PC-9 (cell line): Measurements from ENCODE around the gene RAX. TPM values are rescaled to one million over a fixed set of nuclear protein-coding genes. Genes with fewer than 3 reads are reported as not detected.

Source experiments
- BruUV-seq: library from RNA; stranded (reverse); fragments of 400-500 nt; replicated peaks from 2 replicates; lab custom pipeline; 2021; lab: Mats Ljungman, UMichigan
- CTCF ChIA-PET: fragments of 300-600 bp; sonication (Branson Sonifier 250); formaldehyde crosslinking; loops from one replicate; lab custom pipeline; 2022; ENCODE audit warnings: antibody characterized with exemption; lab: Charles Lee
- POLR2A ChIA-PET: fragments of 300-600 bp; sonication (Branson Sonifier 250); formaldehyde crosslinking; loops from one replicate; lab custom pipeline; 2022; ENCODE audit warnings: antibody characterized with exemption; ENCODE audit not compliant: unreplicated experiment; lab: Charles Lee
- DNase-seq, 2 experiments: peaks; one replicate each; pipeline versions ENCODE4 v3.0.0 to v3.0.0-alpha.2; 2015 to 2022; ENCODE audit warnings: mixed read lengths in 1 of 2
- H2AFZ ChIP-seq: fragments of 200-600 bp; sonication (generic); 2 replicates; pipeline ENCODE4 v1.8.1; 2017; ENCODE audit warnings: antibody characterized with exemption
- H3F3A ChIP-seq: fragments of 200-600 bp; sonication (generic); 2 replicates; pipeline ENCODE4 v1.8.1; 2017; ENCODE audit warnings: antibody characterized with exemption, mild to moderate bottlenecking, low read depth; ENCODE audit not compliant: insufficient read depth
- H3K27ac ChIP-seq: fragments of 200-600 bp; sonication (generic); 2 replicates; pipeline ENCODE4 v1.6.1; 2016; ENCODE audit warnings: mixed run types
- H3K27me3 ChIP-seq: fragments of 200-600 bp; sonication (generic); 2 replicates; pipeline ENCODE4 v1.6.1; 2016; ENCODE audit warnings: low read depth, mixed run types; ENCODE audit not compliant: insufficient read depth
- H3K36me3 ChIP-seq: fragments of 200-600 bp; sonication (generic); 2 replicates; pipeline ENCODE4 v1.6.1; 2016; ENCODE audit warnings: low read depth, mixed run types
- H3K4me1 ChIP-seq: fragments of 200-600 bp; sonication (generic); replicated peaks from 2 replicates; pipeline ENCODE4 v1.6.1; 2016; ENCODE audit warnings: mixed run types; ENCODE audit not compliant: insufficient read depth
- H3K4me2 ChIP-seq: fragments of 200-600 bp; sonication (generic); 2 replicates; pipeline ENCODE4 v1.6.1; 2017; ENCODE audit warnings: mixed run types
- H3K4me3 ChIP-seq: fragments of 200-600 bp; sonication (generic); 2 replicates; pipeline ENCODE4 v1.6.1; 2016; ENCODE audit warnings: mixed run types
- H3K79me2 ChIP-seq: fragments of 200-600 bp; sonication (generic); 2 replicates; pipeline ENCODE4 v1.6.1; 2017; ENCODE audit warnings: low read depth, mixed run types
- H3K9me2 ChIP-seq: fragments of 200-600 bp; sonication (generic); 2 replicates; pipeline ENCODE4 v1.8.1; 2017; ENCODE audit warnings: mild to moderate bottlenecking; ENCODE audit not compliant: insufficient read depth
- H3K9me3 ChIP-seq: fragments of 200-600 bp; sonication (generic); 2 replicates; pipeline ENCODE4 v1.8.1; 2016; ENCODE audit warnings: low read depth; ENCODE audit not compliant: insufficient read depth
- H4K20me1 ChIP-seq: fragments of 200-600 bp; sonication (generic); 2 replicates; pipeline ENCODE4 v1.8.1; 2017; ENCODE audit not compliant: insufficient read depth
- CTCF ChIP-seq: fragments of 200-600 bp; sonication (generic); conservative IDR thresholded peaks from 2 replicates; pipeline ENCODE4 v1.6.1; 2017; ENCODE audit warnings: mixed run types, antibody characterized with exemption, mild to moderate bottlenecking, moderate library complexity
- EZH2 ChIP-seq: fragments of 200-600 bp; sonication (generic); IDR thresholded peaks from 2 replicates; pipeline ENCODE4 v1.8.0; 2017; ENCODE audit warnings: antibody characterized with exemption, low read depth
- intact Hi-C: fragments of 100-400 bp; cut with micrococcal nuclease; formaldehyde crosslinking; loops from one replicate; pipeline ENCODE4 v1.10.0; 2022; ENCODE audit not compliant: unreplicated experiment
- total RNA-seq: library from RNA; stranded (reverse); gene quantifications from 2 replicates; pipeline ENCODE4 v1.2.3, GENCODE V29; 2021

RAX gene
- total RNA-seq, 1 experiment from 2014 or later = not detected

- peak overlapping the region; percentile 29; the same call in 1 of the 2 replicates for H2AFZ ChIP-seq
- no peaks in the 10 kb centered on the region for H3K36me3 ChIP-seq
- no peak overlapping the region for H3K27ac ChIP-seq
- H3K4me3 ChIP-seq = no peak overlapping the region
- H4K20me1 ChIP-seq = no peaks in the 10 kb centered on the region
- no peak overlapping the region for H3K4me2 ChIP-seq
- H3K9me3 ChIP-seq = no peaks in the 10 kb centered on the region
- H3K27me3 ChIP-seq = no peaks in the 10 kb centered on the region
- H3K9me2 ChIP-seq = no peaks in the 10 kb centered on the region; the same call in 1 of the 2 replicates
- H3K4me1 ChIP-seq = no peaks in the 10 kb centered on the region
- CTCF ChIA-PET = no interaction called here
- BruUV-seq = no TSS peak
- TF ChIP-seq EZH2 (no peak), CTCF (no peak)
- no peak for DNase-seq
- no peaks in the 10 kb centered on the region for H3K79me2 ChIP-seq
- intact Hi-C loops = no loop called here
- H3F3A ChIP-seq = no peaks in the 10 kb centered on the region
- POLR2A ChIA-PET = no interaction called here
Observed at GRCh38 chr18:59293317-59293716, 20.1 kb upstream of the RAX start.

- ChIA-PET POLR2A (no interaction called here), CTCF (no interaction called here)
- Histone ChIP-seq H3K4me1 (no peaks in the 10 kb centered on the region), H3K79me2 (no peaks in the 10 kb centered on the region), H3K27me3 (no peaks in the 10 kb centered on the region), H3K4me3 (no peak overlapping the region), H4K20me1 (no peaks in the 10 kb centered on the region), H3F3A (no peaks in the 10 kb centered on the region), H3K27ac (no peak overlapping the region), H3K9me3 (no peaks in the 10 kb centered on the region), H3K4me2 (no peak overlapping the region), H3K9me2 (no peaks in the 10 kb centered on the region; the same call in 1 of the 2 replicates), H3K36me3 (no peaks in the 10 kb centered on the region), H2AFZ (no peak overlapping the region)
- intact Hi-C loops = no loop called here
- BruUV-seq = no TSS peak
- DNase-seq = no peak
- TF ChIP-seq CTCF (no peak), EZH2 (no peak)
Observed at GRCh38 chr18:59286341-59286740, 13.1 kb upstream of the RAX start.

- no peak for DNase-seq
- Histone ChIP-seq H3K9me3 (no peaks in the 10 kb centered on the region), H4K20me1 (no peaks in the 10 kb centered on the region), H3K27ac (no peak overlapping the region), H3F3A (no peaks in the 10 kb centered on the region), H3K4me1 (no peaks in the 10 kb centered on the region), H3K79me2 (no peaks in the 10 kb centered on the region), H3K36me3 (no peaks in the 10 kb centered on the region), H3K4me2 (no peak overlapping the region), H2AFZ (no peak overlapping the region), H3K27me3 (no peaks in the 10 kb centered on the region), H3K9me2 (no peaks in the 10 kb centered on the region), H3K4me3 (no peak overlapping the region)
- BruUV-seq = no TSS peak
- POLR2A ChIA-PET = interaction anchor here (0.7 kb wide), 1 partner anchor 90 kb away, joined by 3 read pairs; no protein-coding TSS in a partner anchor
- TF ChIP-seq CTCF = no peak
- no peak for TF ChIP-seq EZH2
- intact Hi-C loops = no loop called here
- CTCF ChIA-PET = no interaction called here
Observed at GRCh38 chr18:59282341-59282740, 9.1 kb upstream of the RAX start.
